NT2/D1 (cell line): Measurements from ENCODE around the gene CCNJL.

ENCODE experiments used
- SUZ12 ChIP-seq: IDR thresholded peaks from 2 replicates; pipeline ENCODE4 v1.6.1; 2011; ENCODE audit not compliant: insufficient read length, insufficient read depth; ENCODE audit errors: extremely low read depth
- ZNF274 ChIP-seq: IDR thresholded peaks from 2 replicates; pipeline ENCODE4 v1.6.1; 2011; ENCODE audit warnings: mild to moderate bottlenecking, low read depth, low read length

GRCh38 chr5:160310552-160311295, 1.6 kb downstream of the CCNJL start:
- TF ChIP-seq SUZ12 (no peak), ZNF274 (no peak)
